GM18526 (cell line): ENCODE measurements around the gene TCERG1.

Experiments
- POLR2A ChIP-seq: IDR thresholded peaks from 3 replicates; pipeline ENCODE4 v1.6.1; 2011; ENCODE audit not compliant: insufficient read length; ENCODE audit errors: extremely low read depth

TCERG1 gene

DNA sequence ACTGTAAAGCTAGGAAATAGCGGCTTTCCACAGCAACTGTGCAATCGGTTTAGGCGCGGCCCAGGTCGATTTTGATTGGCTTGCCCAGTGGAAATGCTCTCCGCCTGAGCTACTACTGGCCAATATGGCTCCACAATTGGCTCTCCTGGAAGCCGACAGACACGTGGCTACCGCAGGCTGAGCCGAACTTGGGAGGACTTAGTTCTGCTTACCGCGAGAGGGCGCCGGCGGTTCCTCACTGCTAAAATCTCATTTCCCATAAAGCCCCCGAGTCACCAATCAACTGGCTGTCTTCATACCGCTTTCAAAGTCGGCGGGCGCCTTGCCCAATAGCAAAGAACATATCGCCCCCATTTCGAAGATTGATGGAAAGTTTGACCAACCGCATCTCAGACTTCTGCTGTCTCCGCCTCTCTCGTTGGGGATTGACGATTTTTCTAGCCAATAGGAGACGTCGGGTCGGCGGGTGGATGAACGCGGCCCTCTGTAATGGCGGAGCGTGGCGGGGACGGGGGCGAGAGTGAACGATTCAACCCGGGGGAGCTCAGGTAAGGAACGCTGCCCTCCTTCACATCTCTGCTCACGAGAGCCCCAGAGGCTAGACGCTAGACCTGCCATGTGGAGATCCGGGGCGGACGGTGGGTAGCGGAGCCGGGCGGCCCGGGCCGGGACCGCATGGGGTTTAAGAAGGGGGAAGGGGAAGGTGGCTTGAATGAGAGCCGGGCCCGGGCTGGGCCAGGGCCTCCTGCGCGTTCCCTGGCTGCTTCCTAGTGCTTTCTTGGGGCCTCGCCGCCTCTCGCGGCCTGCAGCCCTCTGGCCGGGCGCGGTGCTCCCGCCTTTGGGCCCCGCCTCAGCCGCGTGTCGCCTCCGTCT lies at the start of gene TCERG1:
TCERG1 (plus strand) TSS at position 473 of the 873 bp plus-strand sequence; CDS start at position 490, 17 bp downstream.
- TF ChIP-seq POLR2A = peak; percentile 74

DNA sequence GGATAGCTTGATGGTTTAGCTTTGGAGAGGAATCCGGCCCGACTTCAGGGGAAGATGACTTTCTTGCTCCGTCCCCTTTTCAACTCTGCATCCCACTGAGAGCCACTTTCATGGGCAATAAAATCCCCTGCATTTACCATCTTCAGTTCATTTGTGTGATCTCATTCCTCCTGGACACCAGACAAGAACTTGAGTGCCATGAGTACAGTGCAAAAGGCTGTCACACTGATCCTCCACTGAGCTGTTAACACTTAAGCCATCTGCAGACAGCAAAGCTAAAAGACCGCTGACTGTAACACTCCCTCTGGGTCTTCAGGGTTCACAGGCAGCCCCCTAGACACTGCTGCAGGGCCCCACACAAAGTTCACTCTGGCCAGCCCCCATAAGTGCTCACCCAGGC lies 48.3 kb upstream of the TCERG1 start:
- no peak for TF ChIP-seq POLR2A

DNA sequence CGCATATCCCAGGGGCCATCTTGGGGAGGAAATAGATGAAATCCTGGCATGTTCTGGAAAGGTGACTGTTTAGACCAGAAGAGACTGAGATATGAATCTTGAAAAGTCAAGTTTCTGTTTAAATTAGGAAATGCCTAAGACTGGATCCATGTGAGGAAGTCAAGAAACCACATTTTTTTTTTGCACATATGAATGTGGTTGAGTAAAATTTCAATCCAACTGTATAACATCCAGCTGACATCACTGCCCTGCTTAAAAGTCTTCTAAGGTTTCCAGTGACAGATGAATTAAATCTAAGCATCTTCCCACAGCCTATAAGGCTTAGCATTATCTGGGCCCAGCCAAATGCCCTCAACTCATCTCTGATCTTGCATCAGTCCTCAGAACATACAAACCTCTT lies 47.7 kb upstream of the TCERG1 start:
- no peak for TF ChIP-seq POLR2A

DNA sequence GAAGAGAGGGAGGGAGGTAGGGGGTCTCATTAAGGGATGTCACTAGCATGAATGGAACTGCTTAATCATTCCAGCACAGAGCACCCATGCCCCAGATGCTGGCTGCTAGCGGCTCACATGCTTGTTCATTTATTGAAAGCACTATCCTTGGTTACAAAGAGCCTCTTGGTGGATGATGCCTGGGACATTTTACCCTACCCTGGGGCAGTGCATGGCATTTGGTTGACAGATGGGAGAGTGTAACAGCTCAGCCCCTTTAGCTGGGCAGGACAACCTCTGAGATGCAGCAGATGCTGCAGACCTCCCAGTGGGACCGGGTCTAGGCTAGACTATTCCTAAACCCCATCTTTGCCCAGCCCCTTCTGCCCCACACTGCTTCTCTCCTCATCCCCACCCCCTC lies 46.9 kb upstream of the TCERG1 start:
- no peak for TF ChIP-seq POLR2A

DNA sequence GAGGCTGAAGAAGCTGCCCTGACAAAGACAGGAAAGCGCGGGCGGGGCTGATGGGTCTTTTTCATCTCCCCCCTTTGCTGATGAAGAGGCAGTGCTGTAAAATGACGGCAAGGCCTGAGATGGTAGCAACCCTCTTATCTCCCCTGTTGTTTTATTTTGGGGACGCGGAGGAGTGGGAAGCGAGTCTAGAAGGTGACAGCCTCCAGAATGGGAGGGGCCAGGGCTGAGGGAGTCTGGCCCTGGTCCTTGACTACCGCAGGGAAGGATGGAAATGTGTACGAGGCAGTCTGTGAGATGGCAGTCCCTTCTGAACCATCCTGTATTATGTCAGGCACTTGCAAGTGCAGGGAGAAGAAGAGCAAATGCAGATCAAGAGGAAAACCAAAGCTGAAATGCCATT lies 46.1 kb upstream of the TCERG1 start:
- no peak for TF ChIP-seq POLR2A

DNA sequence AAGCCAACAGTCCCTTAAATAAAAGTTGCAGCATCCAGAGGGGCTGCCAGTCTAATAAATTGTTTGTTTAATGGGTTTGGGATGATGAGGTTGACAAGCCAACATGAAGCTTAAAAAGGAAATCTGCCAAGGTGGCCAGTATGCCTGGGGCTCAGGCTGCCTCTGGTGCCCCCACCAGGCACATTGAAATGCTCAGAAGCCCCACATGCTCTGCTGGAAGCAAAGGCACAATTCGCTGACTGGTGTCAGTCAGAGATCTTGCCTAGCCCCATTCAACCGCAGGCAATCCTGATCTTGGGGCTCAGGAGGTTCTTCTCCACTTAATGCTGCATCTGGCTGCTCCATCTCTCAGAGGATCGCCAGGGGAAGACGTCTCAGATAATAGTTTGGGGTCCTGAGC lies 44.2 kb upstream of the TCERG1 start:
- TF ChIP-seq POLR2A = no peak

DNA sequence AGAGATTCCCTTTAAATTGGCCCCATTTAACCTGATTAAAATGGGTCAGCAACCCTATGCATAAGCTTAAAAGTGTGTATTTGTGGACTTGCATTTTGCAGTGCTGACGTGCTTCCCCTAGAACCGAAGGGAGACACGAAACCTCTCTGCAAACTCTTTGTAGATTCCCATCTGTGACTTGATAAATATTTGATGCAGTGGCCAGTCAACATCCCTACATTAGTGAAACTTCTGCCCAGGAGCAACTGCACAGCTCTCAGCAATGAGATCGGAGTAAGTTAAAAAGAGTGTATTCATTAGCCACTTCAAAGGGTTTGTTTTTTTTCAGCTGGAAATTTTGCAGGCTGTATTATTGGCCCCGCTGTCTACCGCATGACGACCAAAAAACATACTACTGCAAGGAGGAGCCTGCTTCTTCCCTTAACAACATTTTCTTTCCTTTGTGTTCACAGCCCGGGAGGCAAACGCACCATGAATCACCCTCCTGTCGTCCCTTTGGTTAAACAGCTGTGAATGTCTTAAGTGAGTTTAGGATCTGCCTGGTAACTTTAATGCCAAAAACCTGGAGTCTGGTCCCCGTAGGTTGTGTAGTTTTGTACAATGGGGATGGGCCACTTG lies 38.0 kb upstream of the TCERG1 start:
- TF ChIP-seq POLR2A = no peak

DNA sequence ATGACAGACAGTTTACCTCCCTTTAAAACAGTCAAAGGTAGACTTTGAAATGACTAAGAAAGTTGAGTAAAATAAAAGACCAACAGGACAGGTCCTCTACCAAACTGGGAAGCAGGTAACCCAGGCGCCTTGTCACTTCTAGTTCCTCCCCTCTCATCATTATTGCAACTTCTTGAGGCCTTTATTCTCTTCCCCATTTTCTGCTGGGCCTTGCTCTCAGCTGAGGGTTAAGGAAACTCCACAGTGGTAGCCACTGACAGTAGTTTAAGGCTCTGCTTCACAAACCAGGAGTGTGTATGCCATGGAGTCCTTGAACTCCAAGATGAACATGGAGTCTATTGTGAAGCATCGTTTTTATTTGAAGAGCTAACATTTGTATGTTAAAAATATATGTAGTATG lies 36.9 kb upstream of the TCERG1 start:
- no peak for TF ChIP-seq POLR2A

DNA sequence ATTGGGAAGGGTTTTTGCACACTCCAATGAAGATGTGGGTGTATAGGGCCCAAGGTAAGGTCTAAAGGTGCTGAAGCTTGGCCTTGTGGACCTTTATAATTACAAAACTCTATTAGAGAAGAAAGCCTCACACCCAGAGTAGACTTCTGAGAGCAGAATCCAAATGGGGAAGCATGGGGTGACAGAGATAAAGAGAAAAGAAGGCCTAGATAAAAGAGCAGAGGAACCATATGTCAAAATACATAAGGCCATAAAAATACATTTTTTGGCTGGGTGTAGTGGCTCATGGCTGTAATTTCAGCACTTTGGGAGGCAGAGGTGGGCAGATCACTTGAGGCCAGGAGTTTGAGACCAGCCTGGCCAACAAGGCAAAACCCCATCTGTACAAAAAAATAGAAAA lies 27.4 kb upstream of the TCERG1 start:
- TF ChIP-seq POLR2A = no peak

DNA sequence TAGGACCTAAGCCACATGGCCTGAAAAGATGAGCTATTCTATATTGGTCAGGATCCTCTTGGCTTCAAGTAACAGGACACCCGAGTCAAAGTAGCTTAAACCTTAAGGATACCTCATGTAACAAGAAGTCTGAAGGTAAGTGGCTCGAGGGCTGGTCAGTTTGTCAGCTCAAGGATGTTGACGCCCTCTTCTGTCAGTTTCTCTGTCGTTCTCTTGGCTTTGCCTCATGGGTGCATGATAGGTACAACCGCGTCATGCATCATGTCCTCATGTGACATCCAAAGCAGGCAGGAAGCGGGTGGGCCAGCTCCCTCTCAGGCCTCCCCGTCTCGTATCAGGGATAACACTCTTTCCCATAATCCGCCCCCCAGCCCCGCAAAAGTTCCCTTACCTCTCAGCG lies 22.1 kb upstream of the TCERG1 start:
- no peak for TF ChIP-seq POLR2A

DNA sequence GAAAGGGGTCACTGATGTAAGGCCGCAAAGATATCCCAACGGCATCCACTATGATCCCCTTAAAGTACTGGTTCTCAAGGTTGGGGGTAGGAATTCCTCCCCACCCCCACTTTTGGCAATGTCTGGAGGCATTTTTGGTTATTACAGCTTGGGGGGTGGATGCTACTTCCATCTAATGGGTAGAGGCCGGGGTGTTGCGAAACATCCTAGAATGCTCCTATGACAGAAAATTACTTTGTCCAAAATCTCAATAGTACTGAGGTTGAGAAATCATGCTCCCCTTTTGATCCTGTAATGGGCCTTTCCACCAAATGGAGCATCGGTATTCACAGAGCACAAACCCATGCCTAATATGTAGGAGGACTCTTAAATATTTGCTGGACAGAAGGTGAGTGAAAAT lies 20.8 kb upstream of the TCERG1 start:
- TF ChIP-seq POLR2A = no peak

DNA sequence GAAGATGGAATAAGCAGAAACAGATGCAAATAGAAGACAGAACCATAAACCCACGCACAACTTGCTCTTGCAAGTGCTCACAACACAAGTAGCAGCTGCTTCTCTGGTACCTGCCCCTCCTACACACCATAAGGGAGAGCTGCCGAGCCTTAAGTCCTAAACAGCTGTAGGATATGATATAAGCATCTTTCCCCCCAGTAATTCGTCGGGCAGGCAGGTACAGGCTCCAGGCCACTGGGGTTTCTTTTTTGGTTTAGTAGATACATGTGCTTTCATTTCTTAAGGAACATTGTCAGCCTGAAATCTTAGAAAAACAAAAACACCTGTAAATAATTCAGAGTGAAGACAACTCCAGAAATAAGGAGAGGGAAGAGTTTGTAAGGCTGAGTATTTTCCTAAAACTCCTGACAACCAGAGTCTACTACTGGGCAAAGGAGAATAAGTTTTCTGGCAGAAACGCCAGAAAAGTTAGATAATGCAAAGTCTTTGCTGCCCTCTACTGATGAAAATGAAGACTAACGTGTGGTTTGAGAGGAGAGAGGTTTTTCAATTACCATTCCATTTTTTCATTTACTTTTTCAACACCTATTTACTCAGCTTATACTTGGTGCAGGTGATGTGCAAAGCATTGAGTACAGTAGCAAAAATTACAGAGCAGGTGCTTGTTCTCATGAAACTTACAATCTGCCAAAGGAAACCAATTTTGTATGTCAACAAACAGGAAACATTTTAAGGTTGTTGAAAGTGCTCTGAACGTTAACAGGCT lies 20.1 kb upstream of the TCERG1 start:
- TF ChIP-seq POLR2A = no peak

DNA sequence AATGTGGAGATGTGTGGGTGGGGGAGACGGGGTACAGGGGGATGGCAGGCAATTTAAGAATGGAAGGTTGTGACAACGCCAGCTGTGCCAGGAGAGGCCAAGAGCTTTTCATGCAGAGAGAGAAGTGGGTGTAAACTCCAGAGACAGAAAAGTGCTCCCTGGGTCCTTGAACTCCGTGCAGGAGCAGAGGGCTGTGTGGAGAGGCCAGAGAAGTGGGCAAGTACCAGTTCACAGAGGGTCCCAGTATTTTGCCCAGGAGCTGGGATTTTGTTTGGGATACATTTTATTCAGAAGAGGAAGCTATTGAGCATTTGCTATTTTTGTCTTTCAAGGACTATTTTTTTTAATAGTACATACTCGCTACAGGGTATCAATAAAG lies 19.5 kb upstream of the TCERG1 start:
- TF ChIP-seq POLR2A = no peak

DNA sequence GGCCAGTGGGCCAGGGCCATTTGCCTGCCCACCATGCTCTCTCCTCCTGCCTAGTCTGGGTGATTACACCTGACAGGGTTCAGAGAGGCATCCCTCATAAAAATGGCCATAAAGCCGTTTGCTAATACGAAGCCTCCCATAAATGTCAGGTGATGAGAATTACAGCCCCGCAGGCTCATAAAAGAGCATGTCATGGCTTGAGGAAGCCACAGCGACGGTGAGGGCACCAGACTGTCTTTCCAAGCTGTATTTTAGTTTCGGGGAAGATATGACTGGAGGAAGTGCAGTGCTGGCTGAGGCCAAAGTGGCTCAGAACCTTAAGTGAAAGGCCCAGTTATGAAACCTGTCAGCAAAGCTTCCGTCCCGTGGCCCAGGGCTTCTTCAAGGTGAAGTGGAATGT lies 18.5 kb upstream of the TCERG1 start:
- TF ChIP-seq POLR2A = no peak

DNA sequence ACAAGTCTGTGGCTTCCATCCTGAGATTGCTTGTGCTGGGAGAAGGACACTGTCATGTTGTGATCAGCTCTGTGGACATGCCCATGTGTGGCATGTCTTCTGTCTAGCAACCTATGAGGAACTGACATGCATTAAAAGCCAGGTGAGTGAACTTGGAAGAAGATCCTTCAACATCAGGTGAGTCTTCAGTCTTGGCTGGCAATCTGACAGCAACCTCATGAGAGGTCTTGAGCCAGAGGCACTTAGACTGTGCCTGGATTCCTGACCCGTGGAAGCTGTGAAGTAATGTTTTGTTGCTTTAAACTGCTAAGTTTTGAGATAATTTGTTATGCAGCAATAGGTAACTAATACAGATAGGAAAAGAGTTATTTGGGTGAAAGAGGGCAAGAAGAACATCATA lies 6.8 kb upstream of the TCERG1 start:
- TF ChIP-seq POLR2A = no peak
